SJCRH30 (cell line): ENCODE data around the gene SYT1. TPM values are rescaled to one million over a fixed set of nuclear protein-coding genes. Genes with fewer than 3 reads are reported as not detected.

Experiments
- DNase-seq, 2 experiments: peaks; one replicate each; pipeline ENCODE4 v3.0.0-alpha.2; 2015 to 2020
- H3K27ac ChIP-seq: fragments of 250-450 bp; sonication (Bioruptor Pico); 2 replicates; pipeline ENCODE4 v1.5.1; 2020; ENCODE audit warnings: mild to moderate bottlenecking, moderate library complexity
- H3K27me3 ChIP-seq: fragments of 250-450 bp; sonication (Bioruptor Pico); 2 replicates; pipeline ENCODE4 v1.5.1; 2020; ENCODE audit warnings: mild to moderate bottlenecking, moderate library complexity
- H3K36me3 ChIP-seq: fragments of 250-450 bp; sonication (Bioruptor Pico); 2 replicates; pipeline ENCODE4 v1.5.1; 2020; ENCODE audit warnings: mild to moderate bottlenecking, moderate library complexity
- H3K4me1 ChIP-seq: fragments of 250-450 bp; sonication (Bioruptor Pico); 2 replicates; pipeline ENCODE4 v1.5.1; 2020; ENCODE audit warnings: mild to moderate bottlenecking, moderate library complexity
- H3K4me3 ChIP-seq: fragments of 250-450 bp; sonication (Bioruptor Pico); 2 replicates; pipeline ENCODE4 v1.5.1; 2020; ENCODE audit warnings: mild to moderate bottlenecking, moderate library complexity
- H3K9me3 ChIP-seq: fragments of 250-450 bp; sonication (Bioruptor Pico); replicated peaks from 2 replicates; pipeline ENCODE4 v1.5.1; 2020; ENCODE audit warnings: mild to moderate bottlenecking, moderate library complexity
- total RNA-seq: library from RNA; depleted of rRNA; stranded (reverse); fragments of >200 nt; shearing (Covaris generic); gene quantifications from 2 replicates; pipeline ENCODE4 v1.2.3, GENCODE V29; 2014

SYT1 gene
- total RNA-seq, 1 experiment from 2014 or later = 6.8 TPM

DNA sequence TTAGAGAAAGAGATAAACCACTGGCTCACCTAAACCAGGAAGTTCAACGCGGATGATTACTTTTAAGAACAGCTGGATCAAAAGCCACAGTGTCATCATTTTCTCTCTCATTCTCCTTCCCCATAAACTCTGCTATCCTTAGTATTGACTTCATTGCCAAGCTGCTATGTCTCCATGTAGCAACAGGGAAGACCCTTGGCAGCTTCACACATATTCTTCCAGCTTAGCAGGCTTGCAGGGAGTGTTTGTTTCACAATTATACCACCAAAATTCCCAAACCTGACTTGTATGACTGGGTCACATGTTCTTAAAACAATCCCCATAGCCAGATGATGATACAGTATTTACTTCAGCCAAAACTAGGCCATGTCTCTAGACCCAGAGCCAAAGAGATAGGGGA lies 590.7 kb downstream of the SYT1 start:
- peaks cover 5% of the 10 kb centered on the region; the same call in 1 of the 2 replicates for H3K9me3 ChIP-seq
- no peaks in the 10 kb centered on the region for H3K36me3 ChIP-seq
- H3K4me3 ChIP-seq = no peak overlapping the region
- no peaks in the 10 kb centered on the region for H3K27me3 ChIP-seq
- no peak for DNase-seq
- no peaks in the 10 kb centered on the region for H3K4me1 ChIP-seq
- no peak overlapping the region for H3K27ac ChIP-seq

DNA sequence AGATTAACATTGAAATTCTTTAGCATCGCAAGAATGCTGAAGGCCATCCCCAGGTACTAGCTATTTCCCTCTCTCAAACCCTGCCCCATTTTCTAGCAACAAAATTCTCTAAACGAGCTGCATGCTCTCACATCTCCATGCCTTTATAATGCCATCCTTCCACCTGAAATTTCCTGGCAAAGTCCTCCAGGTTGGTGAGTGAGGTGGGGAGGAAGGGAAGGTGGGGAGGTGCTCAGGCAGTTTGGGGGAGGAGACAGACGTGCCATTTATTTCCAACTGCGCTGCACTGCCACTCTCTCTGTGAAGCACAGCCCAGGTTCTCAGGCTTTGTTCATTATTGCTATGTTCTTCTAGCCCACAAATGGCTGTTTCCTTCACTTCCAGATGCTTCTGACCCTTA lies 617.7 kb downstream of the SYT1 start:
- DNase-seq = no peak
- no peaks in the 10 kb centered on the region for H3K27me3 ChIP-seq
- H3K27ac ChIP-seq = no peak overlapping the region
- H3K4me1 ChIP-seq = no peaks in the 10 kb centered on the region
- H3K36me3 ChIP-seq = no peaks in the 10 kb centered on the region
- no peak overlapping the region for H3K4me3 ChIP-seq
- H3K9me3 ChIP-seq = no peaks in the 10 kb centered on the region

DNA sequence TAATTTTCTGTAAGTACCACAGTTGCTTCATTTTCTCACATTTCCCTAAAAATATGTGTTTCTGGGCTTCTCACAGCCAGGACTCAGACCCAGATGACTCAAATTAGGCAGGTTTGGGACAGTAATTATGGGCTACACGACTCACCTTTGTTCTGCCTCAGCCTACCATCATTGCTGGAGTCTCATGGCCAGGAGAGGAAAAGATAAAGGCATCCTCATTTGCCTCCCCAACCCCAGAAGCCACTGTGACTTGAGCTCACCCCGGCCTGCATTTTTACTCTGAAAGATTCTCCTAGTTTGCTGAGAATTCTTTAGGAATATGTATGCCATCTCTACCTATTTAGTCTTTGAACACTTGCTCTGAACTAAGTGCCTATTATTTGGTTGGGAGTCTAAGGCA lies 618.3 kb downstream of the SYT1 start:
- no peaks in the 10 kb centered on the region for H3K4me1 ChIP-seq
- H3K36me3 ChIP-seq = no peaks in the 10 kb centered on the region
- no peaks in the 10 kb centered on the region for H3K9me3 ChIP-seq
- H3K27me3 ChIP-seq = no peaks in the 10 kb centered on the region
- no peak overlapping the region for H3K4me3 ChIP-seq
- no peak for DNase-seq
- H3K27ac ChIP-seq = no peak overlapping the region

DNA sequence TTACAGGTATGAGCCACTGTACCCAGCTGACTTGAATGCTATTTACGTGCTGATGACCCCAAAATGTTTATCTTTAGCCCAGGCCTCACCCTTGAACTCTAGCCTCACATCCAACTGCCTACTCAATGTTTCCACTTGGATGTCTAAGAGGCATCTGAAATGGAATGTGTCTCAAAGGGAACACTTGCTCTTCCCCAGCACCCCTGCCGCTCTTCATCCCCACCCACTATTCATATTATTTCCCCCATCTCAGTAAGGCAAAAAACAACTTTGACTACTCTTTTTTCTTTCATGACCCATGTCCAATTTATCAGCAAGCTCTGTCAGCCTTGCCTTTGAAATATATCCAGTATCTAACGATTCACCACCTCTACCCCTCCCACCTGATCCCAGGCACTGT lies 621.6 kb downstream of the SYT1 start:
- no peaks in the 10 kb centered on the region for H3K36me3 ChIP-seq
- DNase-seq = no peak
- H3K4me3 ChIP-seq = no peak overlapping the region
- H3K4me1 ChIP-seq = no peaks in the 10 kb centered on the region
- no peak overlapping the region for H3K27ac ChIP-seq
- no peaks in the 10 kb centered on the region for H3K9me3 ChIP-seq
- H3K27me3 ChIP-seq = no peaks in the 10 kb centered on the region

DNA sequence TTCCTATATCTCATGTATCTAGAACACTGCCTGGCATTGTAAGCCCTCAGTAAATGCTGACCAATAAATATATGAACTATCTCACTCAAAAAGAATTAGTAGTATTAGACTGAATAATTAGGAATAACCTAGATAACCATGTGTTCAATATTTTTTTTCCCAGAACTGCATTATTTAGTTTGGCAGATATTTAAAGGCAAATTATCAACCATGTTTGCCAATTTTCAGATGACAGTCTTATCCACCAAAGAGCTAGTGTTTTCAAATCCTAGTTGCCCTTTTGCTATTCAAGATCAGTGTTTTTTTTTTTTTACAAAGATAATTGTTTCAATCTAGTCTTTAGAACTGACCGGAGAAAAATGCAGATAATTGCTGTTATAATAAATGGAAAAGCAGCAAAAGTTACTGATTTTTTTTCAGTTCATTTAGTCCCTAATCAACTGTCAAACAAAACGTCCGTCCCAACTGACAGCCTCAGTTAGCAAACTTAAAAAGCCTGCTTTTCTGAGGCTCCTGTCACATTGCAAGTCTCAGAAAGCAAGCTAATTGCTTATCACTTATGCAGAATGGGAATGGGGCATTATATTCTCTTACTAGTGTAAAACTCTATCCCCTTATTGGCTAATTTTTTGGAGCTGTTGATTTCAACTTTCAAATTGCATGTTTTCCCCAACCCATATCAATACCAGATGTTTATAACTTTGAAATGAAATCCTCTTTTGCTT lies 623.0 kb downstream of the SYT1 start:
- Histone ChIP-seq H3K36me3 (no peaks in the 10 kb centered on the region), H3K4me3 (no peak overlapping the region), H3K4me1 (no peaks in the 10 kb centered on the region), H3K27ac (no peak overlapping the region), H3K27me3 (no peaks in the 10 kb centered on the region), H3K9me3 (no peaks in the 10 kb centered on the region)
- no peak for DNase-seq
